HG03575 (cell line): Measurements from ENCODE around the gene RBM19.

ENCODE experiments used
- ATAC-seq: cut with Tn5 transposase; IDR thresholded peaks from one replicate; pipeline ENCODE4 v1.9.1; 2021; ENCODE audit not compliant: unreplicated experiment, insufficient number of reproducible peaks, low FRiP score; ENCODE audit errors: extremely low read depth

Gene RBM19

GRCh38 chr12:113962733-113963132 is 3.4 kb downstream of the RBM19 start:
- ATAC-seq = no peak

GRCh38 chr12:113961921-113962710 is 4.0 kb downstream of the RBM19 start:
- no peak for ATAC-seq

- no peak for ATAC-seq
Observed at GRCh38 chr12:113960030-113960429, 6.1 kb downstream of the RBM19 start.

- ATAC-seq = no peak
Observed at GRCh38 chr12:113959096-113959495, 7.0 kb downstream of the RBM19 start.

- ATAC-seq = no peak
Observed at GRCh38 chr12:113958108-113958507, 8.0 kb downstream of the RBM19 start.

GRCh38 chr12:113957627-113958026 is 8.5 kb downstream of the RBM19 start:
- no peak for ATAC-seq

GRCh38 chr12:113955109-113955970 is 10.8 kb downstream of the RBM19 start:
- ATAC-seq = no peak

GRCh38 chr12:113954547-113954946 is 11.6 kb downstream of the RBM19 start:
- ATAC-seq = no peak

GRCh38 chr12:113950873-113951272 is 15.3 kb downstream of the RBM19 start:
- ATAC-seq = no peak

GRCh38 chr12:113949321-113950305 is 16.5 kb downstream of the RBM19 start:
- ATAC-seq = no peak

- ATAC-seq = no peak
Observed at GRCh38 chr12:113948151-113948914, 17.8 kb downstream of the RBM19 start.

- ATAC-seq = no peak
Observed at GRCh38 chr12:113946175-113946574, 19.9 kb downstream of the RBM19 start.

- no peak for ATAC-seq
Observed at GRCh38 chr12:113945174-113946173, 20.7 kb downstream of the RBM19 start.

- ATAC-seq = no peak
Observed at GRCh38 chr12:113942209-113942608, 23.9 kb downstream of the RBM19 start.

GRCh38 chr12:113941208-113941486 is 25.0 kb downstream of the RBM19 start:
- ATAC-seq = no peak

- ATAC-seq = no peak
Observed at GRCh38 chr12:113940357-113941207, 25.5 kb downstream of the RBM19 start.

GRCh38 chr12:113939867-113940266 is 26.3 kb downstream of the RBM19 start:
- no peak for ATAC-seq
